NCI-H748 (cell line): ENCODE data around the gene INO80E.
A peak's percentile ranks its signal among the peaks of the same experiment; 100 is the strongest.
"Not testable (repeated sequence)": the region's sequence is repeated elsewhere in the genome, so short reads cannot be mapped to it uniquely, and the experiment has no call there.

Source experiments
- DNase-seq: peaks from one replicate; lab custom pipeline; 2025; ENCODE audit not compliant: unreplicated experiment; lab: John Stamatoyannopoulos, UW

INO80E gene, protein sequence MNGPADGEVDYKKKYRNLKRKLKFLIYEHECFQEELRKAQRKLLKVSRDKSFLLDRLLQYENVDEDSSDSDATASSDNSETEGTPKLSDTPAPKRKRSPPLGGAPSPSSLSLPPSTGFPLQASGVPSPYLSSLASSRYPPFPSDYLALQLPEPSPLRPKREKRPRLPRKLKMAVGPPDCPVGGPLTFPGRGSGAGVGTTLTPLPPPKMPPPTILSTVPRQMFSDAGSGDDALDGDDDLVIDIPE

DNA sequence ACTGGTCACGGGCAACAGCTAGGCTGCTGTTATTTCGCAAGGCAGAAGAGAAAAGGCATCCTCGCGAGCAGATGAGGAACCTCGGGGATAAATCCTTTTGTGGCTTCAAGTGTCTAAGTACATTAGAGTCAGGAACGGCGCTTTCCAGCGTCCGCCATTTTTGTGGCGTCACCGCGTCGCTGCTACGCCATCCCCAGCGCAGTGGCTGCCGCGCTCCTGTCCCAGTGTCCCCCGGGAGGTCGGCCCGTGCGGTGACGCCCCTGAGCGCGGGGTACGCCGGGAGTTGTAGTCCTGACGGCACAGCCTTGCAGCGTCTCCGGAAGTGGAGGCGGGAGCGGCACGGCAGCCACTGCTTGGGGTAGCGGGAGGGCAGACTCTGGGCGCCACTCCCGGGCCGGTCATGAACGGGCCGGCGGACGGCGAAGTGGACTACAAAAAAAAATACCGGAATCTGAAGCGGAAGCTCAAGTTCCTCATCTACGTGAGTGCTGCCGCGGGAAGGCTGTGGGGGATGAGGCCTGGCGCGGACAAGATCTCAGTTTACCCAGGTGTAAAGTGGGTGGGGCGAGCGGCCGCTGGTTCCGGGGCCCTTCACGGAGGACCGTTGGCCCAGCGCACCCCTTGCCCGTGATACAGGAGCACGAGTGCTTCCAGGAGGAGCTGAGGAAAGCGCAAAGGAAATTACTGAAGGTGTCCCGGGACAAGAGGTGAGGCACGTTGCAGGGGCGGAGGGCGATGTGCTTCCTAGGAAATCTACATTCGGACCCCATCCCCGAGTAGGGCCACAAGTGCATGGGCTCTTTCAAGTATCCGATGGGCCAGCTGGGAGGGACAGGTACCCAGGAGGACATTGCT lies at the start of gene INO80E:
Gene INO80E (plus strand): TSS at position 331 of the 855 bp plus-strand sequence. CDS start 70 bp downstream, at position 401.
- DNase-seq = peak; percentile 96

DNA sequence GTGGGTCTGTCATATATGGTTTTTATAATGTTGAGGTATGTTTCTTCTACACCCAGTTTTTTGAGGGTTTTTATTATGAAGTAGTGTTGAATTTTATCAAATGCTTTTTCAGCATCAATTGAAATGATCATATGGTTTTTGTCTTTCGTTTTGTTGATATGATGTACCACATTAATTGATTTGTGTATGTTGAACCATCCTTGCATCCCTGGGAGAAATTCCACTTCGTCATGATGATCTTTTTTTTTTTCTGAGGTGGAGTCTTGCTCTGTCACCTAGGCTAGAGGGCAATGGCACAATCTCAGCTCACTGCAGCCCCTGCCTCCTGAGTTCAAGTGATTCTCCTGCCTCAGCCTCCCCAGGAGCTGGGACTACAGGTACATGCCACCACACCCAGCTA lies 48.1 kb upstream of the INO80E start:
- DNase-seq = no peak

DNA sequence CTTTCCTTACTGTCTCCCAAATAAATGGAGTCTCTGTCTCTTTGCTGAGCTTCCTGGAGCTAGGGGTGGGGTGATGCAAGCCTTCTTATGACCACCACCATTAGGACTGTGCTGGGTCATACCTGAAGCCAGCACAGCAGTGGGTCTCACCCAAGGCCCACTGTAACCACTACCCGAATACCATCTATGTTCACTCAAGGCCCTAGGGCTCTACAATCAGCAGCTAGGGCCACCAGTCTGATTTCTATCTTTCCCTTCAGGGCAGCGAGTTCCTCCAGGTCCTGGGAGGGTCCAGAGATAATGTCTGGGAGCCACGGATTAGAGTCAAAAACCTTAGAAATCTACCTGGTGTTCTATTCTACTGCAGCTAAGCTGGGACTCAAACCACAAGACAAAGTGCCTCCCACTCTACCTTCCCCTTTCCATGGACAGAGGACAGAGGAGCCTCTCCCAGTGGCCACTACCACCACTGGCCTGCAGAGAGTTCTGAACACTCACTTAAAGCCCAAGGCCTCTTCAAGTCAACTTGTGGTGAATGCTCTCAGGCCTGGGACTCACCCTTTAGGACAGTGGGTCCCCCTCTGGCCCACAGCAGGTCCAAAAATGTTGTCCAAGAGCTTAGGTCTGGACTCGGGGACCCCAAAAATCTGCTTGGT lies 45.1 kb upstream of the INO80E start:
- no peak for DNase-seq

DNA sequence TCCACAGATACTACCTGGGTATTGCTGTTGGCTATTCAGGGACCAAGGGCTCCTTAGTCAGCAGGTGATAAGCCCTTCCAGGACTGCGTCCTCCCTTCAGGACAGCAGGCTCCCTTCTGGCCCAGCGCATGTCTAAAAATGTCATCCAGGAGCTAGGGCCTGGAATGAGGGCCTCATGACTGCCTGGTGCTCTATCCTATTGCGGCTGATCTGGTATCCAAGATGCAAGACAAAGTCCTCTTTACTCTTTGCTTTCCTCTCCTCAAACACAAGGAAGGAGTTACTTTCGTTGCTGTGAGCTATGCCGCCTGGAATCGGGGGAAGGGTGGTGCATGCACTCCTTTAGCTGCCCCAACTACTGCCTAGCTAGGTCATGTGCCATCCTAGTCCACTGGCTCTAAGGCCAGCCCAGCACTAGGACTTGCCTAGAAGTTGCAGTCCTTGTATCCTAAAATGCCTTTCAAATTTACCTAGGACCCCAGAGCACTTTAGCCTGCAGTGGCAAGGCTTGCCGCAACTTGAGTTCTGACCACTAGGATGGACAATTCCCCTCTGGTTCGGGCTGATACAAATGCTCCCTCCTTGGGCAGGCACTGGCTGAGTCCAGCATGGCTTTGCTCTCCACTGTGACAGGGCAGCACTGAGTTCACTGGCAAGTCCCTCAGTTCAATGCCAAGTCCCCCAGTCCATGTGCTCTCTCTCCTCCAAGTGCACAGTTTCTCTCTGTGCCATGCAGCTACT lies 44.2 kb upstream of the INO80E start:
- DNase-seq = no peak

DNA sequence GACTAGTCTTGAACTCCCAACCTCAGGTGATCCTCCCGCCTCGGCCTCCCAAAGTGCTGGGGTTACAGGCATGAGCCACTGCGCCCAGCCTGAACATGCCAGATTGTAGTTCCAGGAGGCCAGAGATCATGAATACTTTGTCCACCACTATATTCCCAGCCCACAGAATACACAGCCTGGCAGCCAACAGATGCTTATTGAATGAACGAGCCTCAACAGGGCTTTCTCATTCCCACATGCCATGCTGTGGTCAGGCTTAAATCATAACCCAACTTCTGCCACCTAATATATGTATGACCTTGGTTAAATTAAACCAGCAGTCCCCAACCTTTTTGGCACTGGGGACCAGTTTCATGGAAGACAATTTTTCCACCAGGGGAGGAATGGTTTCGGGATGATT lies 37.3 kb upstream of the INO80E start:
- DNase-seq = no peak

DNA sequence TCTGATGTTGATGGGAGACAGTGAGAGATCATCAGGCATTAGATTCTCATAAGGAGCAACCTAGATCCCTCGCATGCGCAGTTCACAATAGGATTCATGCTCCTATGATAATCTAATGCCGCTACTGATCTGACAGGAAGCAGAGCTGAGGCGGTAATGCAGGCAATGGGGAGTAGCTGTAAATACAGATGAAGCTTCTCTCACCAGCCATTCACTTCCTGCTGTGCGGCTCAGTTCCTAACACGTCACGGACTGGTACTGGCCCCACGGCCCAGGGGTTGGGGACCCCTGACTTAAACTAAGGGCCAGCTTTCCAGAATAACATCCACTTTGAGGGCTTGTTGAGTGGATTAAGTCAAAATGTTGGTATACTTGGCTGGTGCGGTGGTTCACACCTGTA lies 36.7 kb upstream of the INO80E start:
- DNase-seq = no peak

DNA sequence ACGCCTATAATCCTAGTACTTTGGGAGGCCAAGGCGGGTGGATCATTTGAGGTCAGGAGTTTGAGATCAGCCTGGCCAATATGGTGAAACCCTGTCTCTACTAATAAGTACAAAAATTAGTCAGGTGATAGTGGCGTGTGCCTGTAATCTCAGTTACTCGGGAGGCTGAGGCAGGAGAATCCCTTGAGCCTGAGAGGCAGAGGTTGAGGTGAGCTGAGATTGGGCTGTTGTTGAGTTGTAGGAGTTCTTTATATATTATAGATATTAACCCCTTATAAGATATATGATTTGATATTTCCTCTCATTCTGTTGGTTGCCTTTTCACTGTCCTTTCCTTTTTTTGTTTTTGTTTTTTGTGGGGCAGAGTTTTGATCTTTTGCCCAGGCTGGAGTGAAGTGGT lies 36.2 kb upstream of the INO80E start:
- DNase-seq = not testable (repeated sequence)

DNA sequence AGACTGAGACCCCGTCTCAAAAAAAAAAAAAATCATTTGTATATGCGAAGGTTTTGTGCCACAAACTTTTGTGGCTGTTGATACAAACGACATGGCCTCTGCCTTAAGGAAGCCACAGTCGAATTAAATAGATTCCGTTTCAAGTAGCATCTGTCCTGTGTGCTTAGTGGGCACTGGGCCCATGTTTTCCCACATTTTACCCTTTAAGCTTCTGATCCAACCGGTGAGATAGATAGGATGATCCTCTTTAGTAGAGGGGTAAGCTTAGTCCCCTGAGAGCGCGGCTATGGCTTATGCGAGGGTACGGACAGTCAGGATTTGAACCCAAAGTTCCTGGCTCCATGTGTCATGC lies 34.9 kb upstream of the INO80E start:
- DNase-seq = no peak

DNA sequence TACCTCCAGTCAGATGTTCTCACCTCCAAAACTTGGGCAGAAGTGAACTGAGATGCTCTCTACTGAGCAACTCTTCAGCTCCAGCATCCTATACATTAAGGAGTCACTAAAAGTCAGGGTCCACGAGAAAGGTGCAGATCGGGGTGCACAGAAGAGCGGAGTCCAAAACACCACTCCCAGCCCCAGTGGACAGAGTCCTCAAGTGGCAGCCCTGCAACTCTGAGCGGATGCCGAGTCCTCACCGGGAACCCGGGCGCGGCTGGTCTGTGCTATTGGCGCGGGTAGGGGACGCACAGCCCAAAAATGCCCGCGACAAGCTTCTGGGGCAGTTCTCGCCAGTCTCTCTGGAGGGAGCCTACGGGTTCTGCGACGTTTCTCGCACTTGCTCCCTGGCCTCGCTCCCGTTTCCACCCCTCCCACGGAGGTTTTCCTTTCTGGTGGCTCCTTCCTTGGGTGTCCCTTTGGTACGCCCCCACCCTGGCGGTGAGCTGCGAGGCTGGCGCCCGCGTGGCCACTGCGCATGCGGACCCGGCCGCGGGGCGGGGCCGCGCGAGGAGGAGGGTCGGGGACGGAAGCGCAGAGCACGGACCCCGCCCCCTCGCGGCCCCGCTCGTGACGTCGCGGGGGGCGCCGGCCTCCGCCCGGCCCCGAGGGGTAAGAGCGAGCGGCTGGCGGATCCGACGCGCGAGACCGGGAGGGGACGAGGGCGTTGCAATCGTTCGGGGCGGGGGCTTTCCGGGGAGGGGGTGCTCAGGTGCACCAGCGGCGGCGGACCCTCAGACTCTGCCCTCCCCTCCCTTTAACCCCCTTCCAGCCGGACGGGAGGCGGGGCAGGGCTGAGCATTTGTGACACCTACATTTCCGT lies 34.3 kb upstream of the INO80E start, which contains the start of gene TMEM219:
Gene TMEM219 (plus strand): TSS at position 601 of the 865 bp plus-strand sequence. CDS start 1,065 bp downstream, outside the sequence.
- DNase-seq = peak; percentile 86

DNA sequence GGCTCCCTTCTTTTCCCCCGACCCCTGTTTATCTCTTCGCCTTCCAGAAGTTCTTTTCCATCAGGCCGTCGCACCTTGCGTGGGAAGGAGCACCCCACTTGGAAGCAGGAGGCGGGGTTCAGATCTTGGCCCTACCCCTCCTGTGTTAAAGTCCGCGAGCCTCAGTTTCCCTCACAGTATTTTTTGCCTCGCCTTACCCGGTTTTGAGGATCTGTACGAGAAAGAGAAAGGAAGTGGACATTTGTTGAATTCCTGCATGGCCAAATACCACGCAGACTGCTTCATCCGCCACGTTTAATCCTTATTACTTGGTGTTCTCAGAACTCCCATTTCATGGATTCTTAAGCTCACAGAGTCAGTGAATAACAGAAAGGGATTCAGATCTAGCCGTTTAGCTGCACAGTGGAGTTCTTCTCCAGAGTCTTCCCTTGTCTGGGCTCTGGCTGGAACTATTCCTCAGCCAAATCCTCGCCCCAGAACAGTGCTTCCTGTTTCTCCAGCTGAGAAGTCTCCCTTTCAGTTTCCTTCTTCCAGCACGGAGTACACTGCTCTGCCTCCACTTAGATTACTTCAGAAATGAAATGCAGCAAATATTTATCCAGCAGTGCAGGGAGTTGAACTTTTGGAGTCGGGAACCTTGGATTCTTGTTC lies 33.6 kb upstream of the INO80E start:
- no peak for DNase-seq

DNA sequence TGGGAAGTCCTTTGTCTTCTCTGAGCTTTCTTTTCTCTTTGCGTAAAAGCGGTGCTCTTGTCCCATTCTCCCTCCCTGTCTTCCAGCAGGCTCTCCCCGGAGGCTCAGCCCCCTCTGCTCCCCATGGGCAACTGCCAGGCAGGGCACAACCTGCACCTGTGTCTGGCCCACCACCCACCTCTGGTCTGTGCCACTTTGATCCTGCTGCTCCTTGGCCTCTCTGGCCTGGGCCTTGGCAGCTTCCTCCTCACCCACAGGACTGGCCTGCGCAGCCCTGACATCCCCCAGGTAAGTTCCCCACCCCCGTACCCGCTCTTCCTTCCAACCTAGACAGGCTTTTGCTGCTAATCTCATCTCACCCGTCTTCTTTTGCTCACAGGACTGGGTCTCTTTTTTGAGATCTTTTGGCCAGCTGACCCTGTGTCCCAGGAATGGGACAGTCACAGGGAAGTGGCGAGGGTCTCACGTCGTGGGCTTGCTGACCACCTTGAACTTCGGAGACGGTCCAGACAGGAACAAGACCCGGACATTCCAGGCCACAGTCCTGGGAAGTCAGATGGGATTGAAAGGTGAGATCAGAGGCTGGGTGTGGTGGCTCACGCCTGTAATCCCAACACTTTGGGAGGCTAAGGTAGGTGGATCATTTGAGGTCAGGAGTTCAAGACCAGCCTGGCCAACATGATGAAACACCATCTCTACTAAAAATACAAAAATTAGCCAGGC lies 32.9 kb upstream of the INO80E start:
- no peak for DNase-seq

DNA sequence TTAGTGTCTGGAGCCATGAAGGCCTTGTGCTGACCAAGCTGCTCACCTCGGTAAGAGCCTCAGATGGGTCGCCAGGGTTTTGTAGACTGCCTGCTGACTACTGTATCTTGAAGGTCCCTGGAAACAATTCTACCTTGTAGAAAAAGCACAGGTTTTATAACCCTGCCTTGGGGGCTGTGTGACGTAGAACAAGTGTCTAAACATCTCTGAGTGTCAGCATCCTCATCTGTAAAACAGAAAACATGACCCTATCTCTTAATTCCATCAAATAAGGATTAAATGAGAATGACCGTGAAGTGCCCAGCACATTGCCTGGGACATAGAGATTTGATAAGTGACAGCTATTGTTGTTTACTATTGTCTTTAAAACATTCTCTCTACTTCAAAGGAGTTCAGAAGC lies 27.8 kb upstream of the INO80E start:
- DNase-seq = no peak

DNA sequence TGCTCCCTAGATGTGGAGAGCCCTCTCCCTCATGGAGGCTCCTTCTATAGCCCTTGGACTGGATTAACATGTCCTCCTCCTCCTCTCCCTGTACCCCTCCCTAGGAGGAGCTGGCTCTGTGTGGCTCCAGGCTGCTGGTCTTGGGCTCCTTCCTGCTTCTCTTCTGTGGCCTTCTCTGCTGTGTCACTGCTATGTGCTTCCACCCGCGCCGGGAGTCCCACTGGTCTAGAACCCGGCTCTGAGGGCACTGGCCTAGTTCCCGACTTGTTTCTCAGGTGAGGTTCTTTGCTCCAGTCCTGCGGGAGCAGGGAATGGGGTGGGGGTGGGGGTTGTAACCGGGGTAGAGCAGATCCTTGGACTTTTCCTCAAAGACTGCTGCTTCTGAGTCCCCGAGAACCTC lies 24.7 kb upstream of the INO80E start:
- no peak for DNase-seq

DNA sequence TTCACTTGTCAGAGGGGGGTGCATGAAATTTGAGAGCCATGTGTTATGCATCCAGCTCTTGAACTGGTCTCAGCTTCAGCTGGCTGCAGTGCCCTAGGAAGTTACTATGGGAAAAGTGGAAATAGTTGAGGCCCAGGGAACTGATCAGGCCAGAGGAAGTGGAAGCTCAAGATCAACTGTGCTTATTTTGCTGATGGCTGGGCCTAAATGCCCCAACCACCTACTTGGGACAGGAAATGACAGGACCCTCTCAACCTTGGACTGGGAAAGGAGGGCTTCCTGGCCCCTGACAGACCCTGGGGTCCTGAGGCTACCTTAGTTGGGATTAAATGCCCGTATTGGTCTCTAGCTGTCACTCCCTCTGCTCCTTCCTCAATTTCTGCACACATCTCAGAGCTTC lies 23.5 kb upstream of the INO80E start:
- DNase-seq = no peak

DNA sequence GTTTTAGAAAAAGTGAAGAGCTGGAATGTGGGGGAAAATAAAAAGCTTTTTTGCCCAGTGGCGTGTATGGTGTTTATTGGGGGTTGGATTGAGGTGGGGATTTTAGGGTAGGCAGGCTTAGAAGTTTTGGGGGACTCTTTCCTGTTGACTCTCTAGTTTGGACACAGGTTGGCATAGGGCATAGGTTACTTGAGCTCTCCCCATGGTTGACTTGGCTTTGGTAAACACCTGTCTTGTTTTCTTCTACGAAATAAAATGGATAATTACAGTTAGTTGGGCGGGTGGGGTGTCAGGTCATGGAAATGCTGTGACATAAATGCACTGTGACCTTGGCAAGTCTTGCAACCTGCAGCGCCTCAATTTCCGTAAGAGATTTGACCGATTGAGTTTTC lies 23.1 kb upstream of the INO80E start:
- no peak for DNase-seq

DNA sequence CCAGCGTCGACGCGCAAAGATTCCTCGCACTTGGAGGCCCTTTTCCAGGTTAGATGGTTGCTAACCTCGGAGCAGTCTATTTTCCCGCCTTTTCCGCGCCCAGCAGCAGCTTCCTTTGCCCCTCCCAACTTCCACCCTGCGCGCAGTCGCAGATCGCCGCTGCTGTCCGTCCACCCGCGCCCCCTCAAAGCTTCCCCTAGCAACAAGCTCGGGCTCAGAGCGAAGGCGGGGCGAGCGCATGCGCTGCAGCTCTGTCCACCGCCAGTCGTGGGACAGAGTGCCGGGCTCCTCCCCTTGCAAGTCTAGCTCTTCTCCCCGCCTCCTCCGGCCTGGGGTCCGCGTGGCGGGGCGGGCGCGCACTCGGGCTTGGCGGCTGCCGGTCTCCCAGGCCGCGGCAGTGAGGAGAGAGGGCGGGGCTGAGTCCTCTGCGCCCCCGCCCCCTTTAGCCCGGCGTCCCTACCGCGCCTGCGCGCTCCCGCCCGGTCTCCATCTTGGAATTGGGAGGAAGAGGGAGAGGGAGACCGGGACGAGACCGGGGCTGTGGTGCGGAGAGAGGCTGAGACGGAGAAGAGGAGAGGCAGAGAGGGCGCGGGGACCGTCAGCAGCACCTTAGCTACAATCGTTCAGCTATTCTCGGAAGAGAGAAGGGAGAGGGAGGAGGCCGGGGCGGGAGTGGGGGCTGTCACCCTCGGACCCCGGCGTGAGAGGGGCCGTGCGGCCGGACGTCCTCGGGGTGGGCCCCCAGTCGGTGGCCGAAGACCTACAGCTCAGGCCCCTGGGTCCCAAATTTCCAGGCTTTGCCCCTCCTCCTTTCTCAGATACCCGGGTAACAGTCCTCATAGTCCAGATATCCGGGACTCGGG lies 22.4 kb upstream of the INO80E start, which contains the start of gene TAOK2:
Gene TAOK2 (plus strand): TSS at position 485 of the 863 bp plus-strand sequence. CDS start 3,905 bp downstream, outside the sequence.
- peak; percentile 97 for DNase-seq

DNA sequence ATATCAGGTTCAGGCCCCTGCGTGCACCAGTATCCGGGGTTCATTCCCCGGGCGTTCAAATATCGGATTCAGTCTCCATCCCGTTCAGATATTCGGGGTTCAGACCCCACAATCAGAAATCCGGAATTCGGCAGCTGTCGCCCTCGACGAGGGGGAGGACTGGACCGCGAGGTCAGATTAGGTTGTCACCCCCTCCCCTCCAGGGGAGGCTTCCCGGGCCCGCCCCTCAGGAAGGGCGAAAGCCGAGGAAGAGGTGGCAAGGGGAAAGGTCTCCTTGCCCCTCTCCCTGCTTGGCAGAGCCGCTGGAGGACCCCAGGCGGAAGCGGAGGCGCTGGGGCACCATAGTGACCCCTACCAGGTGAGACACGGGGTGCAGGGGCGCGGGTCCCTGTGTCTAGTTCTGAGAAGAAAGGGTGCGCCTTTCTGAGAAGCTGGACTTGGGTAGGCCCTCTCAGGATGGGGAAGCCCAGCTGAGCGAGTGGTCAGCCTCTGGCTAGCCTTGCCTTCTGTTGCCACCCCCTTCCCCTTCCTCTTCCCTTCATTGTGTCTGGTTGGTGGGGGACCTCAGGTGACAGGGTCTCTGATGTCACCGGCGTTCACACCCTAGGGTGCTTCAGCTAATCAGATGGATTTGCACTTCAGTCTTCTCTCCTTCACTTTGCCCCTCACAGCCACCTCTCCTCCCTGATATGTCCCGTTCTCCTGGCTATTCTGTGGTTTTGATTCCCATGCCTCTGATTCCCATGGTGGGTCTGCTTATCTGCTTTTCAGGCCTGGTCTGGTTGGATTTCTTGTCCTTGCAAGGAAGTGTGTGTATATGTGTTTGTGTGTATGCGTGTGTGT lies 21.5 kb upstream of the INO80E start:
- peak; percentile 22 for DNase-seq
